ENCODE measurements around the gene PMS1.
"Not testable (repeated sequence)": the region's sequence is repeated elsewhere in the genome, so short reads cannot be mapped to it uniquely, and the experiment has no call there.

Gene PMS1

DNA sequence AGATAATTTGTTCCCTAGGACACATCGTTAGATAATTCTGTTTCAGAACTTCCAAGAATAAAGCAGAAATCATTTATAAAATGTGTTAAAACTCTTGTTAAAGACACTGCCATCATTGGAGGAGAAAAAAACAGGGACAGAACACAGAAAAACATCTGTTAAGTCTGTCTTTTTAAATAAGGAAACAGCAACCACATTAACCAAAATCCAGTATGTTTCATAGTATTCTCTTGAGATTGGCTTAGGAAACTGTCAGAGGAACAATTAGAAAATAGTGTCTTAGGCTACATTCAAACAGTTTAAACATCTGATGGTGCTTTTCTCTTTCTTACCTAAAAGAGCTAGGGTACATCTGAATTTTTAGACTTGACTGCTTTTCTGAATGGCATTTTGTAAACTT is 81.6 kb downstream of the PMS1 start:
- no peak for DNase-seq (ENCODE audit: low spot score)

DNA sequence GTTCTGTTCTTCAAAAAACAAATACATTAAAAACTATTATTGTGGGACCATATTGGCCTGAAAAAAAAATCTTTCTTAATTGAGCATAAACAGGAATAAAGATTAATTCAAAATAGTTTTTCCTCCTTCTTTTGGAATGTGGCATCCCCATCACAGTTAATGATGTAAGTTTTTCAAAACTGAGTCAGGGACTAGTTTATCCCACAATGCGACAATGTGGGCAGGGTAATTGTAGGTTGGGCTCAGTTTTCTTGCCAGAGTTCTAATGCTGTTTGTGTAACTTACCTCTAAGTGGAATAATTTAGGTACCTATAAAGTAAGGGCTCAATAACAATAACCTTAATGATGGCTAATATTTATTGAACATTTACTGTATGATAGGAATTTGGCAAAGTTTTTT is 82.0 kb downstream of the PMS1 start:
- DNase-seq (ENCODE audit: low spot score): no peak

DNA sequence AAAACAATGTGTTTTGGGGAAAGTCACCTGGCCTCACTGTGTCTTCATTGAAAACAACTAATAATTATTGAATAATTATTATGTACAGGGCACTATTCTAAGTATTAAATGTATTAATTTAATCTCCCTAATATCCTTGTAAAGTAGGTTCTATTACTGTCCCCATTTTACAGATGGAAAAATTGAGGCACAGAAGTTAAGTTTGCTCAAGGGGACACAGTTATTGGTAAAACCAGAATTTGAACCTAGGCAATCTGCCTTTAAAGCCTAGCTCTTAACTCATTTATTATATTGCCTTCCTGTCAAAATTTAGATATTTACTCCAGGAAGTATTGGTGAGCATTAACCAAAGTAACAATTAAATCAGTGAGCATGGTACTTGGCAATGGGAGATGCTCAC is 84.6 kb downstream of the PMS1 start:
- DNase-seq (ENCODE audit: low spot score): no peak

DNA sequence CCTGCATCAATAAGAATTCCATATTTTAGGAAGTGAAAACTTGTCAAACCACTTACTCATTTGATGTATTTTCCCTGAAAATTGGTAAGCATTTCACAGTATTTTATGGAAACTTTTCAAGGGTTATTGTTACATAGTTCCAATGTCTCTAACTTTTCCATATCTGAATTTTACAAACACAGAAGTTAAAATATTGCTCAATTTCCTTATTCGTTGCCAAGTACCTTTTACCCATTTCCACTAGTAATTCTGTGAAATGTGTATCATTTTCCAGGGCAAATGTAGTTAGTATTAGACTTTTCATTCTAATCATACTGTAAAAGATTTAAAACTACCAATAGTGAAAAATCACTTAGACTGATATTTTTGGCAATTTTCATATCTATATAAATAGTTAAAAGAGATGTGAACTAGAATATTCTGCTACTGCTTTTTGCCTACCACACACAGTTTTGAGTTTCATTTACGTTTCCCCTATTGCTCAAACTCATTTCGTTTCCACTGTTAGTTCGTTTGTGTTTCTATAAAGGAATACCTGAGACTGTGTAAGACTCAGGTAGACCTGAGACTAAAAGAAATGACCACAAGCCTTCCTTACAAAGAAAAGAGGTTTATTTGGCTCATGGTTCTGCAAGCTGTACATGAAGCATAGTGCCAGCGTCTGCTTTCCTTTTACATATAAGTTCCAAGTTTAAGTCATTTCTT is 86.3 kb downstream of the PMS1 start:
- DNase-seq (ENCODE audit: low spot score): no peak

DNA sequence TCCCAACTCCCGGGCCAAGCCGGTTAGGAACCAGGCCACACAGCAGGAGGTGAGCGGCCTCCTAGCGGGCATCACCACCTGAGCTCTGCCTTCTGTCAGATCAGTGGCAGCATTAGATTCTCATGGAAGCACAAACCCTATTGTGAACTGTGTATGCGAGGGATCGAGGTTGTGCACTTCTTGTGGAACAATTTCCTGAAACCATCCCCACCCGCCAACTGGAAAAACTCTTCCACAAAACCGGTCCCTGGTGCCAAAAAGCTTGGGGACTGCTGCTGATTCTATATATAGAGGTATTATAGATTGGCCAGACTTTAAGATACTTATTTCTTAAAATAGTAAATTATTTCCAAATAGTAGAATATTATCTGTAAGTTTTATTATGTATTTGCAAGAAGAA is 89.4 kb downstream of the PMS1 start:
- DNase-seq (ENCODE audit: low spot score): no peak

DNA sequence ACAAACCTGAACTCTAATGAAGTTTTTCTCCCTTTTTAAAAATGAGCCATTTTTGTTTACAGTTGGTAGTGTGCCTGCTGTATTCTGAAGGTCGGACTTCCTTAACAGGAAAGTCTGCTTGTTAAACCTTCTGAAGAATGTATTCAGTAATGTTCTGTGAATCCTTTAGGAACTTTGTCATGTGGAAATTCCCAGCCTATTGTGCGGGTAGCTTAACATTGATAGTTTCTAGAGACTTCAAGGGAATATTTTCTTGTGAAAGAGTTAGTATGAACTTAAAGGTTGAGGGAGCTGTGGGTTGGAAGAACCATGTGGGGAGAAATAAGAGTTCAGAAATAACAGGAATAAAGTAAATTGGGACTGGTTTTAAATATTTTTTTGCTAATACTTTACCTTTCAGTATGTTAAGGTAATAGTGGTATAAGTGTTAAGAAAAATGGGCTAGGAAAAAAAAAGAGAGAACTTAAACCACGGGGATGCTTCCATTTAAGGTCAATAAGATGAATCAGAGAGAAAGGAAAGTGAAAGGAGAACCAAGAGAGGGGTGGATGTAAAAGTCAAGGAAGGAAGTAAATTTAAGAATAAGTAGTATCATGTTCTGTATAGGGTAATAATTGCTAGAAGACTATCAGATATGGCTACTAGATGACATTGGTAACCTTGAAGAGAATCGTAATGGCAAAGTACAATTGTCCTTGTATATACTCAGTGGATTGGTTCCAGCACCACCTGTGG is 90.5 kb downstream of the PMS1 start:
- DNase-seq (ENCODE audit: low spot score): no peak

DNA sequence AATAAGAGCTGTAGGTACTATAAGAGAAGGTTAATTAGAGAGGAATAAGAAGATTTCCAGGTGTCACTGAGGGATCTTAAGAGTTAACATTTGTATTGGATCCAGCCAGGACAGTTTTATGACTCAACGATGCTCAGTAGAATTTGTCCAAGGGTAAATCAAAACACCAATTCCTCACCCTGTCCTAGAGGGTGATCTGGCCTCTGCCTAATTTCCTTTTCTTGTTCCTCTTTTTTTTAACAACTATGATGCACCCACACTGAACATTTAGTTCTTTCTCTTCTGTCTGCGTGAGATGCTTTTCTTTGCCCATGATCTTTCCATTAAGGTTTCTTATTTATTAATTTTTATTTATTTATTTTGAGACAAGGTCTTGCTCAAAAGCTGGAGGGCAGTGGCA is 92.0 kb downstream of the PMS1 start:
- no peak for DNase-seq (ENCODE audit: low spot score)

DNA sequence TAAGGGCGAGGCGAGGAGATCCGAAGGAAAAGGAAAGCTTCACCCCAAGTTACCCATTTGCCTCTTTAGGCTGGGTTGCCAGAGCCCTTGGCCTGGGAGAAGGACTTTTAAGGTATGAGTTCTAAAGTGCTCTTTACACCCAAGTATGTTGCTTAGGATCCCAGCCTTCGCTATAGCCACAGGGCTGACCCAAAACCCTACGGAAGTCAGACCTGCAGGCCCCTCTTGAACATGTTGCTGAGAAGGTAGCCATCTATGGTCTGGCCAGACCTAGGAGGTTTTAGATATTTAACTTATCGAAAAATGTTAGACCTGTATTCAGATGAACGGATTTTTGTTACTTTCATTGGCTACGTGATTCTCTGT is 95.4 kb downstream of the PMS1 start:
- DNase-seq (ENCODE audit: low spot score): no peak

DNA sequence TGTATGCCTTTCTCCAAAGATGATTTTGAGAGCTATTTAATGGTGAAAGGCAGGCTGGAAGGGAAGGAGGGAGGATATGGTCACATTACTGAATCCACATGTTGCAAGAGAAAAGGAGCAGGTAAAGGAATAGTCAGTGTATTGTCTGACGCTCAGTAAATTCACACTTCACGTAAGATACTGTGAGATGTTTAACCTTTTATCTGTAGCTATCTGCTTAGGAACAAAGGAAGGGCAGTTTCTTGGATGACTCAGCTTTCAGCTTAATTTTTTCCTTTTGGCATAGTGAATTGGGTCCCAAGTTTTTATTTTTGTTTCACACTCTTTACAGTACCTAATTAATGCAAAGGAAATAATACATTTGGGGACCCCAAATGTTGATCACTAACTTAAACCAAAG is 96.2 kb downstream of the PMS1 start:
- DNase-seq (ENCODE audit: low spot score): no peak

DNA sequence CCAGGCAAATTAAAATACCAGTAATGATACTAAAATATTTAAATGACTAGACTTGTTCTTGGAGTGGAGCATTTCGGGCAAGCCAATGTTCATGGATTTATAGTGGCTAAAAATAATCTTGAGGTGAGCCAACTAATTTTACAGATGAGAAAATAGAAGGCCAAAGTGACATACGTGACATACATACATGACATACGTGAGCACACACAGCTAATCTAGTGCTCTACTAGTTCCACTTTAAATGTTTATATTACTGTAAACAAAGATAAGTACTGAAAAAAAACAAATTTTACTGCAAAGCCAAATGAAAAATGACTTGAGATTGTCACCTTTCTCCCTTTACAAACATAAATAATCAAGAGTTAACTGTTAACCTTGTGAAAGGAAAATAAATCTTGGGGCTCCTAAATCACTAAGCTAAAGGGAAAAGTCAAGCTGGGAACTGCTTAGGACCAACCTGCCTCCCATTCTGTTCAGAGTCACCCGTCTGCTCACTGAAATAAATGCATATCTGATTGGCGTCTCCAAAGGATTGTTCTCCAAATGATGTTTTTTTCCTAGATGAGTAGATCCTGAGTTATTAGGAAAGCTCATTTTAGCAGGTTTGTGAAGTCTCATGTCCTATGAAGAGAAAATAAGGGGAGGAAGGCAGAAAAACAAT is 96.7 kb downstream of the PMS1 start:
- no peak for DNase-seq (ENCODE audit: low spot score)

DNA sequence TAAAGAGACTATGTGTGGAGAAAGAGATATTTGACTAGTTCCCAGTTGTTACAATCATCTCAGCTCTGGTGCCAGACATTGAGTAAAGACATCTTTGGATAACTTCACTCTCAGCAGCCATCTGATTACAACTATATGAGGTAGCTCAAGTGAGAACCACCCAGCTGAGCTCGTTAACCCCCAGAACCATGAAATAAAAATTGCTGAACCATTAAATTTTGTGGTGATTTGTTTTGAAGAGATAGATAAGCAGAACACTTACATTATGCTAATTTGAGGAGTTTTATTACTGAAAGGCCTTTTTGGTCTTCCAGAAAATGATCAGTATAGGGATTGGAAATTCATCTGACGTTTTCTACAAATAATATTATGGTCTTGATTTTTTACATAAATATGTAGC is 101.1 kb downstream of the PMS1 start:
- DNase-seq (ENCODE audit: low spot score): no peak

DNA sequence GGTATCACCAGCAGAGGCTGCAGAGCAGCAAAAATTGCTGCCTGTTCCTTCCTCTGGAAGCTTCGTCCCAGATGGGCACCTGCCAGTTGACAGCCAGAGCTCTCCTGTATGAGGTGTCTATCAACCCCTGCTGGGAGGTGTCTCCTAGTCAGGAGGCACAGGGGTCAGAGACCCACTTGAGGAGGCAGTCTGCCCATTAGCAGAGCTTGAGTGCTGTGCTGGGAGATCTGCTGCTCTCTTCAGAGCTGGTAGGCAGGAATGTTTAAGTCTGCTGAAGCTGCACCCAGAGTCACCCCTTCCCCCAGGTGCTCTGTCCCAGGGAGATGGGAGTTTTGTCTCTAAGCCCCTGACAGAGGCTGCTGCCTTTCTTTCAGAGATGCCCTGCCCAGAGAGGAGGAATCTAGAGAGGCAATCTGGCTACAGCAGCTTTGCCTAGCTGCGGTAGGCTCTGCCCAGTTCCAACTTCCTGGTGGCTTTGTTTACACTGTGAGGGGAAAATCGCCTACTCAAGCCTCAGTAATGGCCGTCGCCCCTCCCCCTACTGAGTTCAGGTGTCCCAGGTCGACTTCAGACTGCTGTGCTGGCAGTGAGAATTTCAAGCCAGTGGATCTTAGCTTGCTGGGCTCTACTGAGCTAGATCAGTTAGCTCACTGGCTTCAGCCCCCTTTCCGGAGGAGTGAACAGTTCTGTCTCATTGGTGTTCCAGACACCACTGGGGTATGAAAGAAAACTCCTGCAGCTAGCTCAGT is 108.5 kb downstream of the PMS1 start:
- DNase-seq (ENCODE audit: low spot score): not testable (repeated sequence)

DNA sequence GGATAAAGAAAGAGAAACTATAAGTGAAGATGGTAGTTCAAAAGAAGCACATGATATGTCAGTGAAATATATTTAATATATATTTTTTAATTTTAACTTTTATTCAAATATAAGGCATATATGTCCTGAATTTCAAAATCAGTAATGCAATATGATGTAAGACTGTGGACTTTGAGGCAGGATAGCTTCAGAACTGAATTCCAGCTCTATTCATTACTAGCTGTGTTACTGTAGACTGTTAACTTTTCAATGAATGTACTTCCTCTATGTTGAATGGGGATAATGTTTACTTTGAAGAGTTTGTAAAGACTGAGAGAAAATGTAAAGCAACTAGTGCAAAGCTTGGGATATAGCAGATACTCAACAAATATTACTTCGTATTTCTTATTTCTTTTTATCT is 112.6 kb downstream of the PMS1 start:
- DNase-seq (ENCODE audit: low spot score): no peak

DNA sequence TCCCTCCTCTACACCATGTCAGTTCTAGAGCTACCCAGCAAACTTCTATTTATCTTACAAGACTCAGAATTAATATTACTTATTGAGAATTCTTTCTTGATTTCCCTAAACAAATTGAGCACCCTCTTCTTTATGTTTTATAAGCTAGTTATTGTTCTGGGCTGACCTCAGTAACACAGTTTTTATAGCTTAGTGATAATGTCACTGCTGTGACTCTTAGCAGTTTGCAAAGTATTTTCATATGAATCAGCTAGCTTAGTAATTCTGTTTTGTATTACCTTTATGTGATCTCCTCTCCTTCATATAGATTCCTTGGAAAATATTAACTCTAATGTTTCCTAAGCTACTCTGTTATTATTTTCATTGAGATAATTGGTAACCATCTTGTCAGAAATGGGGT is 114.9 kb downstream of the PMS1 start:
- DNase-seq (ENCODE audit: low spot score): no peak

DNA sequence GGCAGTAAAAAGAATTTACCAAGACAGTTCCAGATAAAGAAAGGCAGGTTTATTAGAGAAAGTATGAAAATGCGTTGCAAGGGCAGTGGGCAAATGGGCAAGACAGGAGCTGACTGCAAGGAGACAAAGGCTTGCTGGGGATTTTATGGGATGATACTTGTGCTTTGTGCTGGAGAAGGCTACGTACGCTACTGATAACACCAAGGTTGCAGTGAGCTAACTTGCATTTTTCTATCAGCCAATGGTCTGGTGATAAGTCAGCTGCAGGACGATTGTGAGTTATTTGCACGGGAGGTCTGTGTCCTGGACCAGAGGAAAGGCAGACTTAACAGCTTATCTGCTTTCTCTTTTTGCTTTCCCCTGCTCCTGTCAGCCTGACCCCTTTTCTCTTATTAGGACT is 116.5 kb downstream of the PMS1 start:
- no peak for DNase-seq (ENCODE audit: low spot score)

DNA sequence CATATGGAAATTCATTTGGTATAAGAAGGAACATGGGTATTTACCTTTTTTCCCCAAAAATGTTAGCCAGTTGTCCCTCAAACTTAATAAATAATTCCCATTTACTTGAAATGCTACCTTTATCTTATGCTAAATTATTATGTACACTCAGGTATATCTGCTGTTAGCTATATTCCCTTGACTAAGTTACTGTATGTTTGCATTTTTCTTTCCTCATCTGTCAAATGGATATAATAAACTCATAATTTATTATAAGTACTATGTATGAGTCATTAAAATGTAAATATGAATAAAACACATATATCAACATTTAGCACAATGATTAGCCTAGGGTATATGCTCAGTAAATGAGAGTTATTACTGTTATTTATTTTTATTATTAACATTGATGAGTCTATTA is 117.4 kb downstream of the PMS1 start:
- DNase-seq (ENCODE audit: low spot score): no peak

DNA sequence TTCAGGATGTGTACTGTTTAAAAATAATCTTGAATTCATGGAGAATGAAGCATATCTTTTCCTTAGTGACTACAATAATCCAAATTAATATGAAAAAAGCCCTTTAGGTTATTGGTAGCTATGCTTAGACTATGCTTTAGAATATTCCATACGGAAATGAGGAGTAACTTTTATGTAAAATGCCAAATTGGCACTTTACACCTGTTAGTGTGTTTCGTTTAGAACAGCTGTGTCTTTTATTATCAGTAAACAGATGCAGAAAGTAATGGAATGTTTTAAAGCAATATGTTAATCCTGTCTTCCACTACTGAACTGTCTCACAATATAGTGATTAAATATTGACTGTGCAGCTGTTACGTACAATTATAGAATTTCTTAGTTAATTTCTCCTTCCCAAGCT is 129.6 kb downstream of the PMS1 start:
- no peak for DNase-seq (ENCODE audit: low spot score)

DNA sequence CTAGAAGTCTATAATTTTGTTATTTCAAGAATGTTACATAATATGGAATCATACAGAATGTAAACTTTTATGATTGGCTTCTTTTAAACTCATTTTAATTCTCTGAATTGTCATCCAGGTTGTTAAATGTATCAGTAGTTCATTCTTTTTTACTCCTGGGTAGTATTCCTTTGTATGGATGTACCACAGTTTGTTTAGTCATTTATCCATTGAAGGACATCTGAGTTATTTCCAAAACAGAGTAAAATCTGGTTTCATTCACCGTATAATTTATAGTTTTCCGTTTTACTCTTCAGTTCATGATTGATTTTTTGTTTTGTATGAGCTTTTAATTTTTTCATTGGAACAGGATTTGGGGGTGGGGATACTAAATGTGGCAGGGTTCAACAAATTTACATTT is 132.4 kb downstream of the PMS1 start:
- DNase-seq (ENCODE audit: low spot score): no peak

All from HuH-7.5 (cell line).